Nephron (organoid): Measurements from ENCODE around the gene PTPRM.

Experiments used
- H3K27ac Mint-ChIP-seq, 3 experiments: 2 replicates each; pipeline ENCODE4 v1.8.0; 2020; ENCODE audit warnings: mixed read lengths in 3 of 3, mild to moderate bottlenecking in 2 of 3, moderate library complexity in 1 of 3
- H3K27me3 Mint-ChIP-seq: 2 replicates; pipeline ENCODE4 v1.8.0; 2021; ENCODE audit warnings: low read depth, mild to moderate bottlenecking, moderate library complexity, mixed read lengths
- H3K36me3 Mint-ChIP-seq: 2 replicates; pipeline ENCODE4 v1.8.0; 2020; ENCODE audit warnings: low read depth, mixed read lengths
- H3K4me1 Mint-ChIP-seq: 2 replicates; pipeline ENCODE4 v1.8.0; 2020; ENCODE audit warnings: mixed read lengths
- H3K4me3 Mint-ChIP-seq, 3 experiments: 2 replicates each; pipeline ENCODE4 v1.8.0; 2020; ENCODE audit warnings: mild to moderate bottlenecking in 3 of 3, mixed read lengths in 3 of 3, moderate library complexity in 2 of 3
- H3K9me3 Mint-ChIP-seq: 2 replicates; pipeline ENCODE4 v1.8.0; 2020; ENCODE audit warnings: mixed read lengths
- CTCF ChIP-seq, 3 experiments: fragments of 200-600 bp; sonication (generic); IDR thresholded peaks; one replicate each; pipeline ENCODE4 v1.5.0; 2021; ENCODE audit warnings: antibody characterized with exemption in 3 of 3; ENCODE audit not compliant: unreplicated experiment in 3 of 3

PTPRM gene

GRCh38 chr18:7900091-7900490 is 333.0 kb downstream of the PTPRM start:
- Mint-ChIP-seq H3K9me3 (no peaks in the 10 kb centered on the region), H3K27ac (no peak overlapping the region), H3K4me1 (peaks cover 5% of the 10 kb centered on the region), H3K4me3 (no peak overlapping the region), H3K36me3 (no peaks in the 10 kb centered on the region), H3K27me3 (no peaks in the 10 kb centered on the region)
- no peak for TF ChIP-seq CTCF (IDR thresholded peaks at IDR 0.05; ENCODE audit: unreplicated experiment in 3 of 3)

- Mint-ChIP-seq H3K9me3 (no peaks in the 10 kb centered on the region), H3K4me3 (no peak overlapping the region), H3K27me3 (no peaks in the 10 kb centered on the region), H3K36me3 (no peaks in the 10 kb centered on the region), H3K4me1 (peaks cover 5% of the 10 kb centered on the region), H3K27ac (no peak overlapping the region)
- no peak for TF ChIP-seq CTCF (IDR thresholded peaks at IDR 0.05; ENCODE audit: unreplicated experiment in 3 of 3)
These were observed 334.5 kb downstream of the PTPRM start for GRCh38 chr18:7901657-7902056.

- no peaks in the 10 kb centered on the region for H3K36me3 Mint-ChIP-seq
- H3K27me3 Mint-ChIP-seq: no peaks in the 10 kb centered on the region
- TF ChIP-seq CTCF (IDR thresholded peaks at IDR 0.05; ENCODE audit: unreplicated experiment in 3 of 3): no peak
- peaks cover 5% of the 10 kb centered on the region for H3K4me1 Mint-ChIP-seq
- no peak overlapping the region for H3K4me3 Mint-ChIP-seq
- no peak overlapping the region for H3K27ac Mint-ChIP-seq
- no peaks in the 10 kb centered on the region for H3K9me3 Mint-ChIP-seq
These were observed 335.3 kb downstream of the PTPRM start for GRCh38 chr18:7902399-7902839.

- H3K4me3 Mint-ChIP-seq: no peak overlapping the region
- H3K27me3 Mint-ChIP-seq: no peaks in the 10 kb centered on the region
- no peaks in the 10 kb centered on the region for H3K4me1 Mint-ChIP-seq
- no peak for TF ChIP-seq CTCF (IDR thresholded peaks at IDR 0.05; ENCODE audit: unreplicated experiment in 3 of 3)
- H3K36me3 Mint-ChIP-seq: no peaks in the 10 kb centered on the region
- no peak overlapping the region for H3K27ac Mint-ChIP-seq
- no peaks in the 10 kb centered on the region for H3K9me3 Mint-ChIP-seq
These were observed 337.4 kb downstream of the PTPRM start for GRCh38 chr18:7904529-7904928.

GRCh38 chr18:7908681-7909299 is 341.7 kb downstream of the PTPRM start:
- H3K9me3 Mint-ChIP-seq: no peaks in the 10 kb centered on the region
- TF ChIP-seq CTCF (IDR thresholded peaks at IDR 0.05; ENCODE audit: unreplicated experiment in 3 of 3): no peak
- H3K4me3 Mint-ChIP-seq: no peak overlapping the region
- no peak overlapping the region for H3K27ac Mint-ChIP-seq
- no peaks in the 10 kb centered on the region for H3K36me3 Mint-ChIP-seq
- H3K27me3 Mint-ChIP-seq: no peaks in the 10 kb centered on the region
- no peaks in the 10 kb centered on the region for H3K4me1 Mint-ChIP-seq
